HL-60/S4 (cell line): ENCODE data around the gene SPATA46.
"Not testable (repeated sequence)": the region's sequence is repeated elsewhere in the genome, so short reads cannot be mapped to it uniquely, and the experiment has no call there.

Experiments
- in situ Hi-C: fragments of 300-500 bp; cut with MboI; formaldehyde crosslinking; loops from 2 replicates; pipeline ENCODE4 v1.14.3; 2022; ENCODE audit warnings: low sequenced_read_pairs

The SPATA46 gene

GRCh38 chr1:162376691-162377090 lies at the start of gene SPATA46:
Gene SPATA46 (minus strand): TSS chr1:162376854. CDS start chr1:162376790, 64 bp downstream.
- in situ Hi-C loops: no loop called here

- in situ Hi-C loops: no loop called here
Measured at GRCh38 chr1:162422662-162423375, 46.2 kb upstream of the SPATA46 start.

GRCh38 chr1:162421258-162422164 lies 44.9 kb upstream of the SPATA46 start:
- in situ Hi-C loops: no loop called here

- in situ Hi-C loops: no loop called here
Measured at GRCh38 chr1:162420120-162420519, 43.5 kb upstream of the SPATA46 start.

GRCh38 chr1:162419450-162419931 lies 42.8 kb upstream of the SPATA46 start:
- in situ Hi-C loops: not testable (repeated sequence)

- in situ Hi-C loops: not testable (repeated sequence)
Measured at GRCh38 chr1:162418584-162418983, 41.9 kb upstream of the SPATA46 start.

- in situ Hi-C loops: no loop called here
Measured at GRCh38 chr1:162417650-162418049, 41.0 kb upstream of the SPATA46 start.

GRCh38 chr1:162416909-162417308 lies 40.3 kb upstream of the SPATA46 start:
- in situ Hi-C loops: no loop called here

- in situ Hi-C loops: no loop called here
Measured at GRCh38 chr1:162416215-162416614, 39.6 kb upstream of the SPATA46 start.

GRCh38 chr1:162412002-162412401 lies 35.3 kb upstream of the SPATA46 start, which contains the start of gene SH2D1B:
Gene SH2D1B (minus strand): TSS chr1:162412136. CDS start chr1:162412016, 120 bp downstream.
- in situ Hi-C loops: no loop called here

GRCh38 chr1:162407539-162407938 lies 30.9 kb upstream of the SPATA46 start:
- in situ Hi-C loops: no loop called here

- in situ Hi-C loops: no loop called here
Measured at GRCh38 chr1:162406811-162407210, 30.2 kb upstream of the SPATA46 start.

GRCh38 chr1:162405800-162406199 lies 29.1 kb upstream of the SPATA46 start:
- in situ Hi-C loops: no loop called here

- in situ Hi-C loops: no loop called here
Measured at GRCh38 chr1:162404550-162405160, 28.0 kb upstream of the SPATA46 start.

- in situ Hi-C loops: no loop called here
Measured at GRCh38 chr1:162400790-162401355, 24.2 kb upstream of the SPATA46 start.

GRCh38 chr1:162398999-162399580 lies 22.4 kb upstream of the SPATA46 start:
- in situ Hi-C loops: no loop called here

- in situ Hi-C loops: no loop called here
Measured at GRCh38 chr1:162397943-162398560, 21.4 kb upstream of the SPATA46 start.

- in situ Hi-C loops: no loop called here
Measured at GRCh38 chr1:162397039-162397448, 20.4 kb upstream of the SPATA46 start.

GRCh38 chr1:162396201-162396906 lies 19.7 kb upstream of the SPATA46 start:
- in situ Hi-C loops: no loop called here
